HG02840 (cell line): Measurements from ENCODE around the gene OR4F3.
"Not testable (repeated sequence)": the region's sequence is repeated elsewhere in the genome, so short reads cannot be mapped to it uniquely, and the experiment has no call there.

Source experiments
- ATAC-seq: cut with Tn5 transposase; IDR thresholded peaks from one replicate; pipeline ENCODE4 v1.9.1; 2021; ENCODE audit warnings: mild to moderate bottlenecking, moderate library complexity, moderate number of reproducible peaks; ENCODE audit not compliant: unreplicated experiment, low FRiP score

Gene OR4F3

GRCh38 chr5:181366968-181367367, at the start of gene OR4F3:
Gene OR4F3 (plus strand): TSS chr5:181367268.
- not testable (repeated sequence) for ATAC-seq
